HG03521 (cell line): ENCODE results near the gene MTAP.
"Not testable (repeated sequence)": the region's sequence is repeated elsewhere in the genome, so short reads cannot be mapped to it uniquely, and the experiment has no call there.

ENCODE experiments used
- ATAC-seq: cut with Tn5 transposase; IDR thresholded peaks from one replicate; pipeline ENCODE4 v1.9.1; 2021; ENCODE audit warnings: mild to moderate bottlenecking, moderate library complexity; ENCODE audit not compliant: unreplicated experiment

MTAP gene

DNA sequence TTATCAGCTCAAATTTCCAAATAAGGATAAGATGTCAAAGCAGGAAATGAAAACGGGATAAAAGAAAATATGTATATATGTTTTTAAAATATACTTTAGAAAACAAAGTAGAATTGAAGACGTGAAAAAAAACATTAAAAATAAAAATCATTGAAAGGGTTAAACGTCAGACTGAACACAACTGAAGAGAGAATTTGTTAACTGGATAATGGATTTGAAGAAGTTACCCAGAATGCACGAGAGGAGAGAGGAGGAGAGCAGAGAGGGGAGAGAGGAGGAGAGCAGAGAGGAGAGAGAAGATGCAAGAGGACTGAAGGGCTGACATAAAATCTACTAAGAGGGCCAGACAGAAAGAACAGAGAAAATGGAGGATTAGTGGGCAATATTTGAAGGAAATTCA lies 103.8 kb downstream of the MTAP start:
- ATAC-seq = no peak

DNA sequence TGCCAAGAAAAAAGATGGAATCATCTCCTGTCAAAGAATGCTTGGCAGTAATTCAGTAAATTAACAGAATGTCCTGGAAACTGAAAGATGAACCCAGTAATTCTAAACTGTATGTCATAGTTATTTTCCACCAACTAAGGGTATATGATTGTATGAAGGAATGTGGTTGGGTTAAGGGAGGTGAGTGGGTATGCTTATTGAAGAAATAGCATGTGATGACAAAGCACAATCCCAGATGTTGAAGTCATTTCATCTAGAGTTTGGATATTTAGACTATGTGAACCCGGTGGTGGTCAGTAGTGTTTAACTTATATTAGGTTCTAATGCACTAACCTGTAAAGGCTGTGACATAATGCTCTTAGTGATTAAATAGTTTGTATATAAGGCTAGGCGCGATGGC lies 104.4 kb downstream of the MTAP start:
- no peak for ATAC-seq

DNA sequence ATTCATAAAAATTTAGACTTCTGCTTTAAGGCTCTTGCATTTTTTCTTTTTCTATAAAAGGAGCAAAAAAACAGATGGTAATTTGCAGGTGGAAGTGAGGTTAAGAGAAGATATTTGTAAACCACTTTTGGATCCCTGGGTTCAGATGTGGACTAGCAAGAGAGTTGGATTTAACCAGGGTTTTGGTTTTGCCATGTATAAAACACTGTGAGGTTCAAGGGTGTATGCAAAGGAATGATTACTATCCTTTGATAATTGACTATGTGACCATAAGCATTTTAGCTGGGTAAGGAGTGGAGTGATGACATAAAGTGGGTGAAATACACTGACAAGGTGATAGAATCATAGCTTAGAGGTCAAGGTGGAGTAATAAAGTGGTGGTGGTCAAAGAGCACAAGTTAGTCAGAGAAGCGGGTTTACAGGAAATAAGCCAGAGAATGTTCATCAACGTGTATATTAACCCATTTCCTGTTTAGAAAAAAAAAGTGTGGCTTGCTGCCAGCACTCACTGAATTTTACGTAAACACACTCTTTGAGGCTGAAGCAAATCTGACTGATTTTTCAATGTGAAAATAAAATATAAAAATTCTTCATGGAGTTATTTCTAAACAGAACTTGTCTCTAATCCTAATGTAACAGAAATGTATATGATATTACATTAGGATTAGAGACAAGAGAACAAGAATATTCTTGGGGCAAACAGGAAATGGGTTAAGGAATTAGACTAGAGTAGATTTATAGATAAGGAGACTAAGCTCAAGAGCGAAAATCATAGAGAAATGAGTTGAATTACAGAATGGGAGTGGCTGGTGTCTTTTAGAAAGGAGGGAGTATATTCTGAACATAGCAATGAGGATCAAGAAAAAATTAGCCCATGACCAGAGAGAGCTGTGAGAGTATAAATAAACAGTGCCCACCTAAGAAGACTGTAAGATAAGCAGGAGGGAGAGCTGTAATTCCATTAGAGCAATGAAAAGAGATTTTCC lies 117.2 kb downstream of the MTAP start:
- peak; percentile 84 for ATAC-seq

DNA sequence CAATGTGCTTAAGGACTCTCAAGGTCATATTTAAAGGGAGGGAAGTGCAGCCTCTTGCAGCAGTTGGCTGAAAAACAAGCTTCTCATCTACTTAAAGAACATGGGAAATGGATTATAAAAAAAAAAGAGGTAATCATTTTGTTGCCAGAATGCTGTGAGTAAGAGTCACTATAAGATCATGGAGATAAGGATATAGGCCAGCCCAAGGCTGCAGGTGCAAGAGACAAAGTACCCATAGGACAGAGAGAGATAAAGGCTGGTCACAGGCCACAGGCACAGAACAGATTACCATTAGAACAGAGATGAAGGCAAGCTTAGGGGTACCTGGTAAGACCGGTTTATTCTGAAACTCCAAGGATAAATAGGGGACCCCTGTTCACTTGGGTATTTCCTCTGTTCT lies 121.3 kb downstream of the MTAP start:
- no peak for ATAC-seq

DNA sequence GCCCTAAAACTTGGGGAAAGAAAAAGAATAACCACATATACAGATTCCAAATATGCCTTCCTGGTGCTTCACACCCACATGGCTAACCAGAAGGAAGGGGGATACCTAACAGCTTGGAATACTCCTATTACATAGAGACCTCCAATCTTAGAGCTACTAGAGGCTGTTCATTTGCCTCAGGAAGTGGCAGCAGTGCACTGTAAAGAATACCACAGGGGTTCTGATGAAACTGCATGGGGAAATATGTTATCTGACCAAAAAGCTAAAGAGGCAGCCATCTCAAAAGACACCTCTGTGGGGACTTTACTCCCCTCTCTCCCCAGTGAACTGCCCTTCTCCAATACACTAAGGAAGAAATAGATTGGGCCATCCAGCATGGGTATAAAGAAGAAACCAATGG lies 125.3 kb downstream of the MTAP start:
- ATAC-seq = no peak

DNA sequence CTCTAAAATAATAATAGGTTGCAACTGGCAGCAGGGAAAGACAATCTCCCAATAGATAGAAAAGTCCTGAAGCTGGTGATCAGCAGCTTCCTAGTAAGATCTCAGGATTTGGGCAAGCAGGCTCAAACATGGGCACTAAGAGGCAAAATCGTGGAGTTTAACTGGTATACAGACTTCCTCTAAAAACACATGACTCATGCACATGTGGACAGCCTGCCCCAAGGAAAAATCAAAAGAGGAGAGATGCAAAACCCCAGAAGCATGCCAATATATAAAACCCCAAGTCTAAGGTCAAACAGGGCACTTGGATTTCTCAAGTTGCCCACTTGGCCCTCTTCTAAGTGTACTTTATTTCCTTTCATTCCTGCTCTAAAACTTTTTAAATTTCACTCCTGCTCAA lies 129.0 kb downstream of the MTAP start:
- ATAC-seq = no peak

DNA sequence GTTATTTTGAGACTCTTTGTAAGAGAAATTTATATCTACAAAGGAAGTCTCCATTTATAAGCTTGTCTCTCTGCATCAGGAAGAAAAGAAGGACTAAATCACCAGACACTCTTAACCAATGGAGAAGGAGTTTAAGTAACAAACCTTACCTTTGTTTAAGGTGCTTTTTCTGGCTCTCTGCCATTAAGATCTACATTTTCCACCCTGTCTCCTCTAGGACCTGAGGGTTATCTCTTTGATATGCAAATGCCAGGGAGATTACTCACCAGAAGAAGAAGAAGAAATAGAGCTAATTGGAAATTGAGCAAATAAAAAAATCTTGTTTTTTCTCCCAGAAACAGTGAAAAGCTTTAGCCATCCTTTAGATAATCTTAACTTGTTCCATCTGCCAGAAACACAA lies 130.8 kb downstream of the MTAP start:
- ATAC-seq = no peak

DNA sequence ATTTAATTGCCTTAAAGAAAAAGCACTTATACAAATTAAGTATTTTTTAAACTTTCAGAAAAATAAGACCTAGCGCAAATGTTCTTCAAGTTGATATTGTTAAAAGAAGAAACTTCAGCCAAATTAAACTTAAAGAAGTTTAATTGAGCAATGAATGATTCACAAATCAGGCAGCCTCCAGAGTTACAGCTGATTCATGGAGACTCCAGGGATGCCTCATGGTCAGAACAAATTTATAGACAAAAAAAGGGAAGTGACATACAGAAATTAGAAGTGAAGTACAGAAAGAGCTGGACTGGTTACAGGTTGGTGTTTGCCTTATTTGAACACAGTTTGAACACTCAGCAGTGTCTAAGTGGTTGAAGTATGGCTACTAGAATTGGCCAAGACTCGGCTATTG lies 131.4 kb downstream of the MTAP start:
- no peak for ATAC-seq

DNA sequence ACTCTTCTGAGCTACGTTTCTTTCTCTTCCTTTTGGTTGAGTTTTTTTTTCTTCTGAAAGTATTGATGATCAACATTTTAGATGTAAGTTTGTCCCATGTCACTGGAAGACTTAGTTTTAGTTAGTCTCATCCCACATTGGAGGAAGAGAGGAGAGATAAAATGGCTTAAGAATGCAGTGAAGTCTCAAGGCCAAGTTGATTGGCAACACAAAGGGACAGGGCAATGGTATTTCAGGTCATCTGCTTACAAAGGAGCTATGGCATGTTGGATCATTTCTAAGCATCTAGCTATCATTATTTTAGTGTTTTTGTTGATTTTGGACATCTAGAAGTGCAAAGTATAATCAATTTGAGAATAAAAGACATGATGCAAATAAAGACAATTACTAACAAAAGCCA lies 133.2 kb downstream of the MTAP start:
- no peak for ATAC-seq

DNA sequence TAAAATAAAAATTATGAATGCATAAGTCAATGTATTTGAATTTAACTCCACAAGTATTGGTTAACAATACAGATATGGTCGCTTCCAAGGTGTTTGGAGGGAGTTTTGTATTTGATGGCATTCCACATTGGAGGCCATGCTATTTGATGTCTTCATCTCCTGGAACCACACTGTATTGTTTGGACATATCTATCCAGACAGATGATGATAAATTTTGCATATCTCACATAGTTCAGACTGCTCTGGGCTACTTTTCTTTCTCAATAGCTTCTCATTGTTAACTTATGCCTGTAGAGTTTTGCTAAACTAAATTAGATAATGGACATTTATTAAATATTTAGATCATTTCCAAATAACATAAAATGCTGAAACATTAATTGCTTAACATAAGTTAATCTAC lies 133.7 kb downstream of the MTAP start:
- ATAC-seq = no peak

DNA sequence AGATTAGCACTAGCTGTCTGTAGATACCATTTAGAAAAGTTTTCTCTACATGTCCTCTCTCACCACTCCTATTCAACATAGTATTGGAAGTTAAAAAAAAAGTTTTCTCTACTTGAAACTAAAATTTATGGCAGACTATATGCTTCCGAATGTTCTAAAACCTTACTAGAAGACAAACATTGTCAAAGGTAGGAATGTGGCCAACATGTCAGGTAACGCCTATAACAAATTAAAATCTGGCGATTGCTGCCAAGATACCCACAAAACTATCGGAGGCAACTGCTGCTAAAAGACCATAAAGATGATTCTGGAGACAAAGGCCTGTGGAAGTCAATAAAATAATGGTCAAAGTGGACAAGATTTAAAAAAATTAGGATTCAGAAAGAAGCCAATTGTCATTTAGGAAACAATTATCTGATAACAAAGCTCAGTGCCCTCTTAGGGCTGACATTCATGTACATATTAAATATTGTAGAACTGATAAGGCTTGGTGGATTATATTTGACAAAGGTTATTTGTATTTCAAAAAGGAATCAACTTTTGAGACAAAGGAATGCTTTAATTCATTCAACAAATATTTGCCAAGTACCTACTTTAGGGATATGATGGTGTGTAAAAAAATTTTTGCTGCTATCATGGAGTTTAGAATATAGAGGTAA lies 139.0 kb downstream of the MTAP start:
- ATAC-seq = no peak

DNA sequence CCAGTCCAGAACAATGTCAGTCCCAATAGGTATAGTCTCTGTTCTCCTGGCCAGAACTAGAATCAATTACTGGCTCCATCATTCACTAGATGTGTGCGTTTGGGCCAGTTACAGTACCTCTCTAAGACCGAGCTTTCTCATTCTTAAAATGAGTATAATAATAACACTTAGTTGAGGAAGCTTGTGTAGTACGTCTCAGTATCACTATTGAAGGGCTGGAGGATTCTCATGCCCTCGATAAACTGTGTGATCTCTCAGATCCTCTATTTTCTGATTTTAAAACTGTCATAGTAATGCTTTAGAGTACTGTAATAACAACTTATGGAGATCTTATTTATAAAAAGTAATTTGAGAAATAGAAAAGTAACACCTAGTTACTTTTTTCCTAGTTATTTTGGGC lies 141.0 kb downstream of the MTAP start:
- no peak for ATAC-seq

DNA sequence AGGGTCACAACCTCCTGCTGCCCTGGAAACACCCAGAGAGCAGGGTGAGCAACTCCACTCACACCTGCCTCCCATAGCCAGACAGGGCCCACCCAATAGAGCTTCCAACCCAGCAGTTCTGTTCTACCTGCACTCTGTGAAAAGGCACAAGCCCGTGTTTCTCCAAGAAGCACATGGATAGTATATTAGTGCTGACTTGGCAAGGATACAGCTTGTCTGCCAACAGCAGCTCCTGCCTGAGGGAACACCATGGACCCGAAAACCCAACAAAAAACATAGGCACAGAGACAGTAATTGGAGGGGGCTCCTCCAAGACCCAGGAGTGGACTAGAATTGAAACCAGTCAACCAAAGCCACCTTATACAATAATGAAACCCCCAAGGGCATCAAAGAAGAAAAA lies 143.2 kb downstream of the MTAP start:
- ATAC-seq = no peak

DNA sequence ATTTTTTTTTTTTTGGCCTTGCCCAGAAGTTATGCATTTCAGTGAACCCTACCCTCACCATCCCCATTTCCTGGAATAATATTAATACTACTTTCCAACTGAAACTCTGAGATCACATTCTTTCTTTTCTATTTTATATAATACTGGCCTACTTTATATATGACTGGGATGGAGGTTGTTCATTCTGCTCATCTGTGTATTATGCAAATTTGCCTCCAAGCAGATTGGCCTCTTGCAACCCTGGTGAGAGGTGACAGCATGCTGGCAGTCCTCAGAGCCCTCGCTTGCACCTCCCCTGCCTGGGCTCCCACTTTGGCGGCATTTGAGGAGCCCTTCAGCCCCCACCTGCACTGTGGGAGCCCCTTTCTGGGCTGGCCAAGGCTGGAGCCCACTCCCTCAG lies 156.4 kb downstream of the MTAP start:
- no peak for ATAC-seq

DNA sequence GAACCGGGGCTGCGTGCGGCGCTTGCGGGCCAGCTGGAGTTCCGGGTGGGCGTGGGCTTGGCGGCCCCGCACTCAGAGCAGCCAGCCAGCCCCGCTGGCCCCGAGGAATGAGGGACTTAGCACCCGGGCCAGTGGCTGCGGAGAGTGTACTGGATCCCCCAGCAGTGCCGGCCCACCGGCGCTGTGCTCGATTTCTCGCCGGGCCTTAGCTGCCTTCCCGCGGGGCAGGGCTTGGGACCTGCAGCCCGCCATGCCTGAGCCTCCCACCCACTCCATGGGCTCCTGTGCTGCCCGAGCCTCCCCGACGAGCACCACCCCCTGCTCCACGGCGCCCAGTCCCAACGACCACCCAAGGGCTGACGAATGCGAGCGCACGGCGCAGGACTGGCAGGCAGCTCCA lies 156.8 kb downstream of the MTAP start:
- not testable (repeated sequence) for ATAC-seq

DNA sequence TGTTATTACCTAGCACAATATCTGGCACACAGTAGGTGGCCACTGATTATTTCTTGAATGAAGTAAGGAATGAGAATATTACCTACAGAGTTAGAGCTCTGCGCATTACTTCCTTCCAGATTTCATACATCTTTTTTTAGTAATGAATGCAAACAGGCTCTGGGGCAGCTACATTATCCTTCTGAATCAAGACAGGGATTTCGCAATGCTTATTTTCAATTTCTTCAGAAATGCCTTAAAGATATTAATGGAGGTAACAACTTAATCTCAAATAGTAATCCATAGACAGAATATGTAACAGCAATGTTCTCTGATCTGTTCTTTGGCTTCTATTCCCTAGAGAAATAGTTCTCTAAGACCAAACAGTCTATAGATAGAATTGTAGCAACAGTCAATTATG lies 159.1 kb downstream of the MTAP start:
- ATAC-seq = no peak

DNA sequence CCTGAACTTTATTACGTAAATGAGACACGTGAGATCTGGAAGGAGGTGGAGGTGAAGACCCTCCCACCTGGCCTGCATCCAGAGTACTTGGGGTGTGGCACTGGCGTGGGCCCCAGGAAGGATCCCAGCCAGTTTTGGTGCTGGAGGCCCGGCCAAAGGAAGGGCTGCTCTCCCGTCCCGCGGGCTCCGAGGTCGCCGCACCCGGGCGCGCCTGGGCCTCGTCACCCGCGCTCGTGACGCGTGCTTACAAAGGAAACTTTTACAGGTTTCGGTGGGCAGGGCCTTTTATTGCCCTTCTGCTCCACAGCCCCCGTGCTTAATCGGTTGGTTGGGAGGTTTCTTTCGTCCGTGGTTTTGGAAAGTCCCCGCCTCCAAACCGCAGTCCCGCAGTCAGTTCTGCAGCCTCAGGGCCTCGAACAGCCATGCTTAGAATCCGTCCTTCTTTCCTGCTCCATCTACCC lies 162.5 kb downstream of the MTAP start:
- ATAC-seq = peak; percentile 61

DNA sequence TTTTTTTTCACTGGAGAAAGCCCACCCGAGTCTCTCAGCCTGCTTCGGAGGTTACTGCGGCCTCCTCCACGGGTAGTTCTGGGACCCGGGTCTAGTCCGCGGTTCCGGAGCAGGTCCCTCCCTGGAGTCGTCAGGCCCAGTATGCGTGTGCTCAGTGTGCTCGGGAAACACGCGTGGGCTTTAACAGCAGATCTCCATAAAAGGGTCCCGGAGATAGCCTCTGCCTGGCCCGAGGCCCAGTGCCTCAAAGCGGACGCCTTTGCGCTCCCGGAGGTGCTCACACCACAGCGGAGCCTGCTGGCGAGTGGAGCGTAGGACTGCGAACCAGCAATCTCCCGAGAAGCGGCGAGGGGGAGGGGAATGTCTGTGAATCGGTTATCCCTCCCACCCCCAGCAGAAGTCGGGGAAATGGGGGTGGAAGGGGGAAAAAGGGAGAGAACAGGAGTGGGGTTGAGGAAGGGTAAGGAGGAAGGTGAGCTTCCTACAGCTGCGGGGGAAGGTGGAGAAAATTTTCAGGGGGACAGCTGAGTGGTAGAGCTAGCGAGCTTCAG lies 163.0 kb downstream of the MTAP start:
- peak; percentile 86 for ATAC-seq

DNA sequence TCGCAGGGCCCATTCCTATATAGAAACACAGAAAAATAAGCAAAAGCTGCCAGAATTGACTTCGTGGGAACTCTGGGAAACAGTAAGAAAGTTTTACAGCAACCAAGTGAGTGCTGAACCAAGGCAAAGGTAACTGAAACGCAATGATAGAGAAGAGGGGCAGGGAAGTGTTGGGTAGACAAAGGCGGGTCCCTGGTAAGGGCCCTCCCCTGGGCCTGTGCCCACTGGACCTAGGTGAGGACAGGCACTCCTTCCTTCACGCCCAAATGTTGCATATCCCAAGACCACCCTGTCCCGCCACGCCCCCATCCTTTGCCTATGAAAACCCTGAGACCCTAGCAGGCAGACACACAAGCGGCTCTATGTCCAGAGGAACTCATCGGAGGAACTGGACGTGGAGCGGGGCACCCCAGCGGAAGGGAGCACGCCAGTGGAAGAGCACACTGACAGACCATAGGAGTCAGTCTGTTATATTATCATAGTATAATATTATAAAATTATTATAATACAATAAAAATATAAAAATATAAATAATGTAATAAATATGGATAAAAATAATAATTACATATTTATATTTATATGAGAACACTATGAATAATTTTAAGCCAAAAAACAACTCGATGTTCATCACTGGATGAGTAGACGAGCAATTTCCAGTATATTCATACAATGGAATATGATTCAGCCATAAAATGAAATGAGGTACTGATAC lies 163.9 kb downstream of the MTAP start:
- ATAC-seq = no peak

DNA sequence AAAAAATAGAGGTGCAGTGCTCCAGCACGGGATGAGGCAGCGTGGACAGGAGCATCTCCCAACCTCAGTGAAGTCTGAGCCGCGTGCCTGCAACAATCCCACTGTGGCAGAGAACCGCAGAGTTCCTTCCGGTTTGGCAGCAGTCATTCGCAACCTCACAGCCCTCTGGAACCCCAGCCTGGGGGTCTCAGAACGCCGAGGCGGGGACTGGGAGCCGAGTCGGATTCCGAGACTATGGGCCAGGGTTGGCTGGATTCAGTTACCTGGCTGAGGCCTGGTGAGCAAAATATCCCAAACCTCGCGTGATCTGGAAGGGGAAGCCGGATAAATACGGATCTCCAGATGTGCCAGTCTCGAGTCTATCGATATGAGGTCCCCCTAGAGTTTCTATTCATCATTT lies 164.7 kb downstream of the MTAP start:
- no peak for ATAC-seq

DNA sequence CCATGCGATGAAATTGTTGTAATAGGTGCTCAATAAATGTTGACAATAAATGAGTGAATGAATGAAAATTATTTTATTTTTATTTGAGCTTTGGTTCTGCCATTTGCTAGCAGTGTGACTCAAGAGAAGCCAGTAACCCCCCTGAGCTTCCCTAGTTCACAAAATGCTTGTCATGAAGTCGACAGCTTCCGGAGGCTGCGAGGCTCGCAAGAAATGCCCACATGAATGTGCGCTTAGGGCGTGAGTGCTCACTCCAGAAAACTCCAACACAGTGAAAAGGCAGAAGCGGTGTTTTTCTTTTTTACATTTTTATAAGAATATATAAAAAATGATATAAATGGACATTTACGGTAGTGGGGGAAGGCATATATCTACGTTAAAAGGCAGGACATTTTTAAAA lies 165.3 kb downstream of the MTAP start:
- ATAC-seq = no peak
